SK-N-SH treated with all-trans-retinoic acid at 6 μM for 48 hours (cell line): ENCODE data around the gene SVOP.

Experiments used
- ARNTL ChIP-seq: fragments of 450-650 bp; formaldehyde crosslinking; IDR thresholded peaks from 2 replicates; pipeline ENCODE4 v1.5.0; 2020; ENCODE audit warnings: low read depth, mild to moderate bottlenecking, moderate library complexity, borderline replicate concordance
- CSDC2 ChIP-seq: fragments of 250-450 bp; sonication (Bioruptor Pico); IDR thresholded peaks from 2 replicates; pipeline ENCODE4 v1.5.0; 2020; ENCODE audit warnings: mild to moderate bottlenecking, moderate library complexity
- ISL1 ChIP-seq: fragments of 250-450 bp; sonication (Bioruptor Pico); IDR thresholded peaks from 2 replicates; pipeline ENCODE4 v2.1.2; 2022; ENCODE audit warnings: mild to moderate bottlenecking, moderate library complexity
- PATZ1 ChIP-seq: fragments of 250-450 bp; sonication (Bioruptor Pico); IDR thresholded peaks from 2 replicates; pipeline ENCODE4 v1.8.0; 2020; ENCODE audit warnings: mild to moderate bottlenecking, moderate library complexity, borderline replicate concordance
- SNAI2 ChIP-seq: fragments of 250-450 bp; sonication (Bioruptor Pico); IDR thresholded peaks from 2 replicates; pipeline ENCODE4 v1.5.0; 2020; ENCODE audit warnings: mild to moderate bottlenecking, moderate library complexity
- TOX ChIP-seq: fragments of 250-450 bp; sonication (Bioruptor Pico); IDR thresholded peaks from 2 replicates; pipeline ENCODE4 v1.8.0; 2021; ENCODE audit warnings: mild to moderate bottlenecking, moderate library complexity, borderline replicate concordance
- TSHZ2 ChIP-seq: fragments of 250-450 bp; sonication (Bioruptor Pico); IDR thresholded peaks from 2 replicates; pipeline ENCODE4 v1.5.0; 2020; ENCODE audit warnings: mild to moderate bottlenecking, moderate library complexity
- ZFP3 ChIP-seq: fragments of 250-450 bp; sonication (Bioruptor Pico); IDR thresholded peaks from 2 replicates; pipeline ENCODE4 v1.5.0; 2020; ENCODE audit warnings: mild to moderate bottlenecking, moderate library complexity
- ZFP30 ChIP-seq: fragments of 450-650 bp; formaldehyde crosslinking; IDR thresholded peaks from 2 replicates; pipeline ENCODE4 v1.5.0; 2022; ENCODE audit warnings: mild to moderate bottlenecking, moderate library complexity
- ZNF565 ChIP-seq: fragments of 450-650 bp; formaldehyde crosslinking; conservative IDR thresholded peaks from 2 replicates; pipeline ENCODE4 v1.5.0; 2020; ENCODE audit warnings: low read depth, mild to moderate bottlenecking, moderate library complexity
- ZNF8 ChIP-seq: fragments of 450-650 bp; formaldehyde crosslinking; IDR thresholded peaks from 2 replicates; pipeline ENCODE4 v1.5.0; 2020; ENCODE audit warnings: mild to moderate bottlenecking, moderate library complexity

- TF ChIP-seq PATZ1 (no peak), ARNTL (CRISPR knock-in tag) (no peak), SNAI2 (no peak), ISL1 (CRISPR knock-in tag) (no peak), CSDC2 (CRISPR knock-in tag) (no peak), TOX (CRISPR knock-in tag) (no peak), ZFP3 (no peak), ZNF8 (CRISPR knock-in tag) (no peak), ZNF565 (CRISPR knock-in tag) (no peak), ZFP30 (CRISPR knock-in tag) (no peak), TSHZ2 (no peak)
These were observed 105.2 kb downstream of the SVOP start for GRCh38 chr12:108915632-108916133.
